ENCODE data around the gene KCNN1. TPM values are rescaled to one million over a fixed set of nuclear protein-coding genes. Genes with fewer than 3 reads are reported as not detected.
A peak's percentile ranks its signal among the peaks of the same experiment; 100 is the strongest.
"Not testable (repeated sequence)": the region's sequence is repeated elsewhere in the genome, so short reads cannot be mapped to it uniquely, and the experiment has no call there.

The KCNN1 gene
- total RNA-seq, 1 experiment from 2014 or later, result 9.2 TPM

DNA sequence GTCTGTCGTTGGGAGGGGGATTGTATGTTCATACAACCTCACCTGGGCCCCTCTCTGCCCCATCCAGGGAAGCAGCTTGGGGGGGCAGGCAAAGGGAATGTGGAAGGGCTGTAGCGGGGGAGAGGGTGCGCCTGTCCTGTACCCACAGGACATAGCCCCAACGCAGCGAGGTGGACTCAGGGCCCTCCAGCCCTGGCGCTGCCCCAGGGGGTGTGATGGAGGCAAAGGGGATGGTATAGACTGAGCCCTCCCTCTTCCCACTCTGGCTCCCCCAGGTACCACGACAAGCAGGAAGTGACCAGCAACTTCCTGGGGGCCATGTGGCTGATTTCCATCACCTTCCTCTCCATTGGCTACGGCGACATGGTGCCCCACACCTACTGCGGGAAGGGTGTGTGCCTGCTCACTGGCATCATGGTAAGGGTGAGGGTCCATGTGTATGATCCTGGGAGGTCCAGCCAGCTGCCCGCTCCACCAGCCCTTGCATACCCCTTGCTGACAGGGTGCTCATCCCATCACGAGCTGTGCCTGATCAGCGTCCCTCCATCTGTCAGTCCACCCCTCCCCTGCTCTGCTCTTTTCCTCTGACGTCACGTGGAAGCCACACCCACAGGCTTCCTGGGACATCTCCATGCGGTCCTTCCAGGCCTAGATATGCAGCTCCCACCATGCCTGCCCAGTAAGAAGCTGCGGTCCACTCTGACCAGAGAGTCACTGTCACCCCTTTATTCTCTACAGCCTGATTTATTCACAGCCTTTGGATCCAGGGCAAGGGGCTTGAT is 18.3 kb downstream of the KCNN1 start:
- H3K23me2 ChIP-seq (ENCODE audit: insufficient read length, low read depth, low read length, poor library complexity, severe bottlenecking), result no peaks in the 10 kb centered on the region
- H3K23ac ChIP-seq (ENCODE audit: insufficient read length, low read depth, low read length), result no peak overlapping the region
- H3K36me3 Mint-ChIP-seq (ENCODE audit: insufficient read depth in 1 of 3, low read depth in 3 of 3), result peaks cover 0 to 27% (median 4%) of the 10 kb centered on the region in 3 experiments; a peak in 5 of 7 replicates
- no peaks in the 10 kb centered on the region; the same call in 1 of the 2 replicates for H3K27me3 Mint-ChIP-seq (ENCODE audit: low read depth)
- peaks cover 3 to 13% of the 10 kb centered on the region in 2 experiments for H3K4me1 Mint-ChIP-seq
- no peak overlapping the region for H2BK12ac ChIP-seq (ENCODE audit: insufficient read length, low read depth, low read length)
- H3K27ac ChIP-seq (ENCODE audit: insufficient read length, low read depth, low read length), result no peak overlapping the region
- no peak overlapping the region for H2AFZ ChIP-seq (ENCODE audit: low read length)
- no peak overlapping the region for H3K4me2 ChIP-seq (ENCODE audit: insufficient read depth, insufficient read length, low read length)
- H3K4me3 Mint-ChIP-seq, result no peak overlapping the region
- no peak overlapping the region for H2AK5ac ChIP-seq (ENCODE audit: insufficient read length, low read length)
- no peak overlapping the region for H3T11ph ChIP-seq (ENCODE audit: low read length)
- no peak overlapping the region for H4K5ac ChIP-seq (ENCODE audit: insufficient read length, low read depth, low read length)
- H3K14ac ChIP-seq (ENCODE audit: insufficient read depth, low read length), result no peak overlapping the region
- H3K4ac ChIP-seq (ENCODE audit: low read depth, low read length), result no peak overlapping the region
- no peaks in the 10 kb centered on the region for H3K79me1 ChIP-seq (ENCODE audit: insufficient read depth, low read depth, low read length, poor library complexity, severe bottlenecking)
- H3K79me2 ChIP-seq (ENCODE audit: insufficient read depth, low read length), result no peaks in the 10 kb centered on the region
- no peaks in the 10 kb centered on the region for H3K27me3 ChIP-seq (ENCODE audit: insufficient read depth, low read length)
- H2BK20ac ChIP-seq (ENCODE audit: low read depth, low read length, poor library complexity, severe bottlenecking), result no peak overlapping the region
- no peak overlapping the region for H3K9ac ChIP-seq (ENCODE audit: extremely low read depth, insufficient read length, low read length)
- no peaks in the 10 kb centered on the region for H3K9me3 Mint-ChIP-seq
- no peaks in the 10 kb centered on the region for H4K20me1 ChIP-seq (ENCODE audit: control insufficient read depth, insufficient read depth, insufficient read length)
- WGBS (ENCODE audit: extremely low coverage, insufficient read length, low lambda C conversion rate), result no CpG with 5 or more reads among the region's 17 CpGs
- no peak overlapping the region for H2BK15ac ChIP-seq (ENCODE audit: low read depth, low read length)
- H4K8ac ChIP-seq (replicated peaks; ENCODE audit: insufficient read length, low read depth, low read length), result no peak overlapping the region
- H3K18ac ChIP-seq (ENCODE audit: insufficient read length, low read depth, low read length), result no peak overlapping the region
- H3K27ac Mint-ChIP-seq, result peak overlapping the region; percentile 38 to 54 (median 41); a peak in 3 of 7 replicates
- H2BK5ac ChIP-seq (ENCODE audit: insufficient read length, low read length), result no peak overlapping the region
- DNase-seq, result no peak
- no peaks in the 10 kb centered on the region for H3K9me3 ChIP-seq (ENCODE audit: control insufficient read depth, low read depth, low read length)
- TF ChIP-seq, protein P1, sequence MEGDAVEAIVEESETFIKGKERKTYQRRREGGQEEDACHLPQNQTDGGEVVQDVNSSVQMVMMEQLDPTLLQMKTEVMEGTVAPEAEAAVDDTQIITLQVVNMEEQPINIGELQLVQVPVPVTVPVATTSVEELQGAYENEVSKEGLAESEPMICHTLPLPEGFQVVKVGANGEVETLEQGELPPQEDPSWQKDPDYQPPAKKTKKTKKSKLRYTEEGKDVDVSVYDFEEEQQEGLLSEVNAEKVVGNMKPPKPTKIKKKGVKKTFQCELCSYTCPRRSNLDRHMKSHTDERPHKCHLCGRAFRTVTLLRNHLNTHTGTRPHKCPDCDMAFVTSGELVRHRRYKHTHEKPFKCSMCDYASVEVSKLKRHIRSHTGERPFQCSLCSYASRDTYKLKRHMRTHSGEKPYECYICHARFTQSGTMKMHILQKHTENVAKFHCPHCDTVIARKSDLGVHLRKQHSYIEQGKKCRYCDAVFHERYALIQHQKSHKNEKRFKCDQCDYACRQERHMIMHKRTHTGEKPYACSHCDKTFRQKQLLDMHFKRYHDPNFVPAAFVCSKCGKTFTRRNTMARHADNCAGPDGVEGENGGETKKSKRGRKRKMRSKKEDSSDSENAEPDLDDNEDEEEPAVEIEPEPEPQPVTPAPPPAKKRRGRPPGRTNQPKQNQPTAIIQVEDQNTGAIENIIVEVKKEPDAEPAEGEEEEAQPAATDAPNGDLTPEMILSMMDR (conservative IDR thresholded peaks at IDR 0.05), result no peak
- H2BK120ac ChIP-seq (ENCODE audit: low read depth, low read length, poor library complexity, severe bottlenecking), result no peak overlapping the region
- no peak overlapping the region for H4K91ac ChIP-seq (ENCODE audit: insufficient read length, low read depth, low read length)
- no peak overlapping the region for H3K56ac ChIP-seq (ENCODE audit: insufficient read length, low read depth, low read length)
- no peaks in the 10 kb centered on the region for H3K4me1 ChIP-seq (ENCODE audit: insufficient read depth, low read length)

DNA sequence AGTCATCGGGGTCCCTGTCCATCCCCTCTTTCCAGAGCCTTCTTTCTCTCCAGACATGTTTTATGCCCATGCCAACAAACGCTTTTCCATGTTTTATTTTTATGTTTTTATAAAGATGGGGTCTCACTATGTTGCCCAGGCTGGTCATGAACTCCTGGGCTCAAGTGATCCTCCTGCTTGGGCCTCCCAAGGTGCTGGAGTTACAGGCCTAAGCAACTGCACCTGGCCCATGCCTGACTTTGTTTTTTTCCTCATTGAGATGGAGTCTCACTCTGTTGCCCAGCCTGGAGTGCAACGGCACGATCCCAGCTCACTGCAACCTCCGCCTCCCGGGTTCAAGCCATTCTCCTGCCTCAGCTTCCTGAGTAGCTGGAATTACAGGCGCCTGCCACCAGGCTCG is 19.7 kb downstream of the KCNN1 start:
- H2AFZ ChIP-seq (ENCODE audit: low read length); H4K20me1 ChIP-seq (ENCODE audit: control insufficient read depth, insufficient read depth, insufficient read length); H3K4ac ChIP-seq (ENCODE audit: low read depth, low read length); H3K18ac ChIP-seq (ENCODE audit: insufficient read length, low read depth, low read length); H2BK120ac ChIP-seq (ENCODE audit: low read depth, low read length, poor library complexity, severe bottlenecking); H3K23ac ChIP-seq (ENCODE audit: insufficient read length, low read depth, low read length); H2BK12ac ChIP-seq (ENCODE audit: insufficient read length, low read depth, low read length); H3K4me1 ChIP-seq (ENCODE audit: insufficient read depth, low read length); H3K27me3 Mint-ChIP-seq (ENCODE audit: low read depth); H3K4me2 ChIP-seq (ENCODE audit: insufficient read depth, insufficient read length, low read length); H4K5ac ChIP-seq (ENCODE audit: insufficient read length, low read depth, low read length); H3K4me3 Mint-ChIP-seq; H3K27me3 ChIP-seq (ENCODE audit: insufficient read depth, low read length); H4K8ac ChIP-seq (replicated peaks; ENCODE audit: insufficient read length, low read depth, low read length); H2BK5ac ChIP-seq (ENCODE audit: insufficient read length, low read length); H3K27ac ChIP-seq (ENCODE audit: insufficient read length, low read depth, low read length); H3K27ac Mint-ChIP-seq; H3K14ac ChIP-seq (ENCODE audit: insufficient read depth, low read length); H3K79me2 ChIP-seq (ENCODE audit: insufficient read depth, low read length); H2BK15ac ChIP-seq (ENCODE audit: low read depth, low read length); H3K9me3 ChIP-seq (ENCODE audit: control insufficient read depth, low read depth, low read length); H3K79me1 ChIP-seq (ENCODE audit: insufficient read depth, low read depth, low read length, poor library complexity, severe bottlenecking); H3K9ac ChIP-seq (ENCODE audit: extremely low read depth, insufficient read length, low read length); H2BK20ac ChIP-seq (ENCODE audit: low read depth, low read length, poor library complexity, severe bottlenecking); H2AK5ac ChIP-seq (ENCODE audit: insufficient read length, low read length); H4K91ac ChIP-seq (ENCODE audit: insufficient read length, low read depth, low read length); DNase-seq; H3K23me2 ChIP-seq (ENCODE audit: insufficient read length, low read depth, low read length, poor library complexity, severe bottlenecking); H3K9me3 Mint-ChIP-seq; H3K56ac ChIP-seq (ENCODE audit: insufficient read length, low read depth, low read length); H3T11ph ChIP-seq (ENCODE audit: low read length): not testable (repeated sequence)
- no CpG with 5 or more reads among the region's 8 CpGs for WGBS (ENCODE audit: extremely low coverage, insufficient read length, low lambda C conversion rate)
- Mint-ChIP-seq H3K36me3 (ENCODE audit: insufficient read depth in 1 of 3, low read depth in 3 of 3) (peaks cover 0 to 24% (median 1%) of the 10 kb centered on the region in 3 experiments; a peak in 5 of 7 replicates), H3K4me1 (peaks cover 3 to 13% of the 10 kb centered on the region in 2 experiments)

Measured in H9 (cell line).